Measurements from ENCODE around the gene FCGBP. TPM values are rescaled to one million over a fixed set of nuclear protein-coding genes. Genes with fewer than 3 reads are reported as not detected.
"Not testable (repeated sequence)": the region's sequence is repeated elsewhere in the genome, so short reads cannot be mapped to it uniquely, and the experiment has no call there.

The FCGBP gene
- total RNA-seq, 2 donors from 2014 or later = 3.4 to 6.6 TPM

- not testable (repeated sequence) for H3K4me3 Mint-ChIP-seq; H3K27me3 Mint-ChIP-seq; DNase-seq (ENCODE audit: low spot score); H3K27ac Mint-ChIP-seq; H3K36me3 Mint-ChIP-seq; H3K4me1 Mint-ChIP-seq (ENCODE audit: low read depth in 2 of 2); H3K9me3 Mint-ChIP-seq
- ATAC-seq = peak in 1 of 2 donors; percentile 2
Observed at GRCh38 chr19:39885821-39886554, 48.4 kb downstream of the FCGBP start.

GRCh38 chr19:39884721-39885120 is 49.7 kb downstream of the FCGBP start:
- ATAC-seq; H3K4me1 Mint-ChIP-seq (ENCODE audit: low read depth in 2 of 2); H3K27ac Mint-ChIP-seq: not testable (repeated sequence)

More at GRCh38 chr19:39884721-39885120, 49.7 kb downstream of the FCGBP start:
- H3K36me3 Mint-ChIP-seq; DNase-seq (ENCODE audit: low spot score); H3K4me3 Mint-ChIP-seq; H3K9me3 Mint-ChIP-seq; H3K27me3 Mint-ChIP-seq: not testable (repeated sequence)

Other genes with a start within 250 kb of the FCGBP start
- gene LGALS14, start 230.2 kb downstream of the FCGBP start, total RNA-seq = not detected
- 10 to 100 TPM in 1 of 2 donors, under 1 TPM in 1; 0.64 to 19.2 TPM for gene CLC, start 196.6 kb downstream of the FCGBP start, total RNA-seq
- not detected for gene LEUTX, start 155.8 kb downstream of the FCGBP start, total RNA-seq
- gene DYRK1B, start 100.5 kb downstream of the FCGBP start, total RNA-seq = 10 to 100 TPM in 1 of 2 donors, 1 to 10 TPM in 1; 7.5 to 10.5 TPM
- 100 to 1,000 TPM; 304 to 505 TPM for gene FBL, start 88.3 kb downstream of the FCGBP start, total RNA-seq
- 100 to 1,000 TPM; 163 to 165 TPM for gene PSMC4, start 36.5 kb upstream of the FCGBP start, total RNA-seq
- gene ZNF546, start 62.4 kb upstream of the FCGBP start, total RNA-seq = 1 to 10 TPM; 3.7 to 7.4 TPM
- gene ZNF780B, start 121.6 kb upstream of the FCGBP start, total RNA-seq = 10 to 100 TPM; 30.7 to 35.2 TPM
- 10 to 100 TPM; 24.2 to 26.3 TPM for gene ZNF780A, start 156.3 kb upstream of the FCGBP start, total RNA-seq